Ascending aorta (tissue), 2 donors: ENCODE measurements around the gene ARHGEF19. TPM values are rescaled to one million over a fixed set of nuclear protein-coding genes. Genes with fewer than 3 reads are reported as not detected.

Source experiments
- DNase-seq, 2 donors: peaks; one replicate each; pipeline ENCODE4 v3.0.0-alpha.2; 2019; ENCODE audit warnings: low spot score in 2 of 2
- H3K27ac ChIP-seq, 2 donors: fragments of 200-600 bp; sonication (generic); one replicate each; pipeline ENCODE4 v1.5.1; 2016 to 2017; ENCODE audit warnings: mild to moderate bottlenecking in 1 of 2
- H3K27me3 ChIP-seq: fragments of 200-600 bp; sonication (generic); one replicate; pipeline ENCODE4 v1.5.1; 2017
- H3K36me3 ChIP-seq, 2 donors: fragments of 200-600 bp; sonication (generic); one replicate each; pipeline ENCODE4 v1.5.1; 2016
- H3K4me1 ChIP-seq, 2 donors: fragments of 200-600 bp; sonication (generic); one replicate each; pipeline ENCODE4 v1.5.1; 2016 to 2017; ENCODE audit warnings: mild to moderate bottlenecking in 1 of 2
- H3K4me3 ChIP-seq, 2 donors: fragments of 200-600 bp; sonication (generic); one replicate each; pipeline ENCODE4 v1.5.1; 2016 to 2017; ENCODE audit warnings: mild to moderate bottlenecking in 1 of 2
- H3K9me3 ChIP-seq, 2 donors: fragments of 200-600 bp; sonication (generic); one replicate each; pipeline ENCODE4 v1.5.1; 2016
- CTCF ChIP-seq, 3 experiments: fragments of 200-600 bp in 2 of 3; fragments of 450-650 bp in 1 of 3; sonication (generic) in 2 of 3; IDR thresholded peaks; one replicate each; pipeline ENCODE4 v1.5.1; 2016 to 2019; ENCODE audit warnings: antibody characterized with exemption in 3 of 3, mild to moderate bottlenecking in 1 of 3, moderate library complexity in 1 of 3
- intact Hi-C: fragments of 100-400 bp; cut with DNase I; formaldehyde crosslinking; loops from one replicate; pipeline ENCODE4 v1.15.1; 2023
- total RNA-seq: library from RNA; depleted of rRNA; stranded (reverse); fragments of >200 nt; gene quantifications from one replicate; pipeline ENCODE4 v1.1.0, GENCODE V29; 2016

Gene ARHGEF19
- total RNA-seq, 1 donor from 2014 or later, result 1.5 TPM

- peaks cover 18 to 68% of the 10 kb centered on the region in 2 donors for H3K4me1 ChIP-seq
- peak overlapping the region; percentile 83 to 85 for H3K27ac ChIP-seq
- no peak overlapping the region for H3K4me3 ChIP-seq
- no peak for TF ChIP-seq CTCF (IDR thresholded peaks at IDR 0.05)
- DNase-seq, result no peak
- no peaks in the 10 kb centered on the region for H3K27me3 ChIP-seq
- H3K9me3 ChIP-seq, result no peaks in the 10 kb centered on the region
- peaks cover 37 to 55% of the 10 kb centered on the region in 2 donors for H3K36me3 ChIP-seq
- intact Hi-C loops, result loop anchor here (2.0 kb wide), 1 partner anchor 48 kb away; no protein-coding TSS in a partner anchor
Observed at GRCh38 chr1:16250524-16251251, 38.2 kb upstream of the ARHGEF19 start.

GRCh38 chr1:16249596-16250241, 37.3 kb upstream of the ARHGEF19 start:
- H3K4me3 ChIP-seq, result peak overlapping the region in 1 of 2 donors; percentile 33
- H3K36me3 ChIP-seq, result peaks cover 28 to 53% of the 10 kb centered on the region in 2 donors
- H3K4me1 ChIP-seq, result peaks cover 18 to 73% of the 10 kb centered on the region in 2 donors
- no peaks in the 10 kb centered on the region for H3K9me3 ChIP-seq
- H3K27ac ChIP-seq, result peak overlapping the region; percentile 83 to 85
- TF ChIP-seq CTCF (IDR thresholded peaks at IDR 0.05), result no peak
- intact Hi-C loops, result loop anchor here (1.0 to 5.0 kb wide), 5 partner anchors 12 to 105 kb away; partner anchors contain the start of genes CPLANE2 and FBXO42
- H3K27me3 ChIP-seq, result no peaks in the 10 kb centered on the region
- DNase-seq, result peak in 1 of 2 donors; percentile 90

GRCh38 chr1:16248603-16249516, 36.4 kb upstream of the ARHGEF19 start:
- peaks cover 25 to 77% of the 10 kb centered on the region in 2 donors for H3K4me1 ChIP-seq
- H3K27me3 ChIP-seq, result no peaks in the 10 kb centered on the region
- TF ChIP-seq CTCF (IDR thresholded peaks at IDR 0.05), result no peak
- H3K9me3 ChIP-seq, result no peaks in the 10 kb centered on the region
- peak in 1 of 2 donors; percentile 91 for DNase-seq
- peak overlapping the region; percentile 75 to 83 for H3K27ac ChIP-seq
- intact Hi-C loops, result loop anchor here (1.0 to 5.0 kb wide), 4 partner anchors 12 to 104 kb away; partner anchors contain the start of genes CPLANE2 and FBXO42
- H3K36me3 ChIP-seq, result peaks cover 26 to 50% of the 10 kb centered on the region in 2 donors
- H3K4me3 ChIP-seq, result peak overlapping the region in 1 of 2 donors; percentile 33

GRCh38 chr1:16248007-16248436, 35.6 kb upstream of the ARHGEF19 start:
- TF ChIP-seq CTCF (IDR thresholded peaks at IDR 0.05), result no peak
- Histone ChIP-seq H3K36me3 (peaks cover 26 to 47% of the 10 kb centered on the region in 2 donors), H3K27me3 (no peaks in the 10 kb centered on the region), H3K27ac (peak overlapping the region; percentile 75 to 83), H3K9me3 (no peaks in the 10 kb centered on the region), H3K4me3 (no peak overlapping the region), H3K4me1 (peaks cover 26 to 70% of the 10 kb centered on the region in 2 donors)
- no peak for DNase-seq
- intact Hi-C loops, result loop anchor here (2.0 to 5.0 kb wide), 3 partner anchors 61 to 105 kb away; partner anchors contain the start of gene FBXO42

GRCh38 chr1:16247441-16247840, 35.0 kb upstream of the ARHGEF19 start:
- intact Hi-C loops, result loop anchor here (5.0 kb wide), 1 partner anchor 60 kb away; no protein-coding TSS in a partner anchor

More at GRCh38 chr1:16247441-16247840, 35.0 kb upstream of the ARHGEF19 start:
- no peak overlapping the region for H3K4me3 ChIP-seq
- H3K36me3 ChIP-seq, result peaks cover 21 to 42% of the 10 kb centered on the region in 2 donors
- peak overlapping the region; percentile 75 to 83 for H3K27ac ChIP-seq
- no peak for DNase-seq
- no peaks in the 10 kb centered on the region for H3K9me3 ChIP-seq
- H3K27me3 ChIP-seq, result no peaks in the 10 kb centered on the region
- no peak for TF ChIP-seq CTCF (IDR thresholded peaks at IDR 0.05)
- peaks cover 26 to 68% of the 10 kb centered on the region in 2 donors for H3K4me1 ChIP-seq
